ENCODE measurements around the gene TRAF6.

GRCh38 chr11:36447514-36447913, 62.6 kb downstream of the TRAF6 start:
- TF ChIP-seq CTCF (IDR thresholded peaks at IDR 0.05) (no peak), POLR2A (IDR thresholded peaks at IDR 0.05) (no peak)

Data from body of pancreas (tissue), 4 donors.